ENCODE data around the gene SPHK2.
"Not testable (repeated sequence)": the region's sequence is repeated elsewhere in the genome, so short reads cannot be mapped to it uniquely, and the experiment has no call there.

The SPHK2 gene

DNA sequence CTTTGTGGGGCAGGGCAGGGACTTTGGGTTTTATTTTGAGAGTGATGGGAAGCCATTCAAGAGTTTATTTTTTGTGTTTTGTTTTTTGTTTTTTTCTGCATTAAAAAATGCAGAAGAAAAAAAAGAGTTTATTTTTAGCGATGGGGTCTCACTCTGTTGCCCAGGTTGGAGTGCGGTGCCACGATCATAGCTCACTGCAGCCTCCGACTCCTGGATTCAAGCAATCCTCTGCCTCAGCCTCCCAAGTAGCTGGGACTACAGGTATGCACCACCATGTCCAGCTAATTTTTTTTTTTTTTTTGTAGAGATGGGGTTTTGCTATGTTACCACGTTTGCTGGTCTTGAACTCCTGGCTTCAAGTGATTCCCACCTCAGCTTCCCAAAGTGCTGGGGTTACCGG, 39.2 kb downstream of the SPHK2 start:
- no peak for DNase-seq (ENCODE audit: low read depth)

DNA sequence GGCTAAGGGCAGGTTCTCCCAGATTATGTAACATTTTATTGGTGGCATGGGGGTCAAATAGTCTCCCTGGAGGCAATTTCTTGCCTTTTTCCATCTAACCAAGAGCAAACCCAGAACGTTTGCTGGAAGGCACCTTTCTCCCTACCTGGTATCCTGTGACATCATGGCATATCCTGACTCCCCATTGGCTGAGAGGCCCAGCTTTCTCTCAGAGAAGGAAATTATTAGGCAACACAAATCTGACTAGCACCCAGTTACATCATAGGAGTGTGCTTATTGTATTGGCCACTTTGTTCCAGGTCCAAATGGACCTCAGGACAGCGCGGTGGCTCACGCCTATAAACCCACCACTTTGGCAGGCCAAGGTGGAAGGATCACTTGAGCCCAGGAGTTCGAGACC, 40.5 kb downstream of the SPHK2 start:
- DNase-seq (ENCODE audit: low read depth) = no peak

DNA sequence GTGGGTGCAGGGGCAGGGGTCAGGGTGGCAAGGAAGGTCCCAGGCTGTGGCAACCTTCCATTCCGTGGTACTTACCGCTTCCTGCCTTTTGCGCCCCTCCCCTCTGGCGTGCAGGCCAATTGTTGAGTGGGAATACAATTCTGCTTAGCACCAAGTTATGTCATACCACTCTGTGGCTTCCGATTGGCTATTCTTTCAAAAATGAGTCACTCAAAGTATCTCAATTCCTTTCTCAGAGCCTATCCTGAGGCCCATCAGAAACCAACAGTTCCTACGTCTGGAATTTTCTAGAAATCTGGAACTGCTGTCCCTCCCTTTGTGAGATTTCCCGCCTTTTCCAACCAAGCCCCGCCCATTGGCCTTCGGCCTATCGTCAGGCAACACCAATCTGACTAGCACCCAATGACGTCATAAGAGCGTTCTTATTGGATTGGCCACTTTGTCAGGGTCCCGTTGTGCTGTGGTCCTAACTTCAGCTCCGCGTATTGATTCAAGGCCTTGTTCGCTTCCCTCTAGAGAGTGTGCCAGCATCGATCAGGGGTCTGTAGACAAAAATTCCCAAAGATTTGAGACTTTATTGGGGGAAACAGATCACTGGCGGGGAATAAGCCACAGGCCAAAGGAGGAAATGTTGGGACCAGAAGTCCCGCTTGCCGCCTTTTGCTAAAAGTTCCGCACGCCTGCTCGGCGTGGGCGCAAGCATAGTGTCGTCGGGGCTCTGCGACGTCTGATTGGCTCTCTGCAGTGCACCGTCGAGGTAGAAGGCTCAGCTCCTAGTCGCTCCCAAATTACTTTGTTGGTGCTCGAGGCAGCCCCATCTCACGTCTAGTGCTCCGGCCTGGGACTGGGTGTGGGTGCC, 41.8 kb downstream of the SPHK2 start:
- no peak for DNase-seq (ENCODE audit: low read depth)

DNA sequence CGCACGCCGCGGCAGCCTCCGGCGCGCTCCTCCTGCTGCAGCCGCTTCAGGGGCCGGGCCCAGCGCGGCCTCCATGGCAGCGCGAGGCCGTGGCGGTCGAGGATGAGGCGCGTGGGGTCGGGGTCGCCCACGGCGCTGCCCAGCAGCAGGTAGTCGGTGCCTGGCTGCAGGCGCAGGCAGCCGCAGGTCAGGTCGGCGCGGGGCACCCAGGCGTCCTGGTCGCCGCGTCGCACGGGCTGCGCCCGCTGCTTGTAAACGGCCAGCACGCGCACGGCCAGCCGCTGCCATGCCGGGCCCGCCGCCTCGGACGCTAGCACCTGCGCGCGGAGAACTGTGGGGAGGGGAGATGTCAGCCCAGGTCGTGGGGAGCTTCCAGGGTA, 42.4 kb downstream of the SPHK2 start:
- no peak for DNase-seq (ENCODE audit: low read depth)

DNA sequence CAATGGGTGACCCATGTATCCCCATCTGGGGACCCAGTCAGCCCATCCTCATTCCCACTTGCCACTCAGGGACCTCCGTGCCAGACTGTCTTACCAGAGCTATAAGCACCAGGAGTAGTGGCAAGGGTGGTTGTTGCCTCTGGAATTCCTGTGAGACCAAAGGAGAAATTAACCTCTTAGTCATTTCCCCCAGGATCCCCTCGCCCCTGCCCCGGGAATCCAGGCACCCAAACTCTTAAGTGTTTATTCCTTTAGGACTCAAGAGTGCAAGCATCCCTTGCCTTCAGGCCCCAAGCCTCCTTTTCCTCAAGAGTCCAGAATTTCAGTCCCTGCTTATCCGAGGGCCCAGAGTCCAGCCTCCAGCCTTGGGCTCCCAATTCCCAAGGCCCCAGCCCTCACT, 44.4 kb downstream of the SPHK2 start:
- DNase-seq (ENCODE audit: low read depth) = no peak

DNA sequence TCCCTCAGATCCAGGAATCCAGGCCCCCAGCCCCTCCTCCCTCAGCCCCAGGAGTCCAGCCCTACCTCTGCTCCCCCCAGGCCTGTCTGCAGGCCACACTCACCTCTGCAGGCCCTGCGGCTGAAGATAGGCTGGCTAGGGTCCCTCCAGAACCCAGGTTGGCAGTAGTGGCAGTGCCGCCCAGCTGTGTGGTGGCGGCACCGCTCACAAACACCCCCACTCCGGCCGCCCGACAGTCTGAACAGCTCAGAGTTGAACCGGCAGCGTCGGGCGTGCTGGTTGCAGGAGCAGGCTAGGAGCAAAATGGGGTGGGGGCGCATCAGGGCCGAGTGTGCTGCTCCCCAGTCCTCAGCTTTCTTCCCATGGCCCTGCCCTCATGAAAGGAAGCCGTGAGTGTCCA, 45.2 kb downstream of the SPHK2 start:
- DNase-seq (ENCODE audit: low read depth) = no peak

DNA sequence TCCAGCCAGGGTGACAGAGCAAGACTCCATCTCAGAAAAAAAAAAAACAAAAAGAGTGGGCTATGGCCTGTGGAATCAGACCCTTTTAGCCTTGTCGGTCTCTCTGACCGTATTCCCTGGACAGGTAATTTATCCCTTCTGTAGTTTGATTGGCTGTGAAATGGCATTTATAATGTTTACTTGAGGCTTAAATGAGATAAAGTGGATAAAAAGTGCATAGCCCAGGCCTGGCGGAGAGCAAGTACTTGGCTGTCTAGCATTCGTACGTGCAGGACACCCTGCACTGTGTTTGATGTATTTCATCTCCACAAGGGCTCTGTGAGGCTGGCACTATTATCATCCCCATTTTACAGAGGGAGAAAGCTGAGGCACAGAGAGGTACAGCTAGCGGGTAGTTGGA, 46.5 kb downstream of the SPHK2 start:
- DNase-seq (ENCODE audit: low read depth) = no peak

DNA sequence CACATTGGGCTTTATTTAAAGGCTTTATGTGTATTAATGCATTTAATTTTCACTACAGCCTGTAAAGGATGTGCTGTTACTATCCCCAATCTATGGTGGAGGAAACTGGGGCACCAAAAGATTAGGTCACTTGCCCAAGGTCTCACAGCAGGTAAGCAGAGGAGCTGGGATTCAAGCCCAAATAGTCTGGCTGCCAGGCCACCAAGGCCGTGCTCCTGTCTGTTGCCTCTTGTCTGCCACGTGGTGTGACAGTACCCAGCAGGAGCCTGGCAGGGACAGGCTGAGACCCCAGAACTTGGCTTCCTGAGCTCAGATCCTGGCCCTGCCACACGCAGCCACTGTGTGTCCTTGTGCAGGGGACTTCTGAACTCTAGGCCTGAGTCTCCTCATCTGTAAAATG, 49.0 kb downstream of the SPHK2 start:
- DNase-seq (ENCODE audit: low read depth) = no peak

DNA sequence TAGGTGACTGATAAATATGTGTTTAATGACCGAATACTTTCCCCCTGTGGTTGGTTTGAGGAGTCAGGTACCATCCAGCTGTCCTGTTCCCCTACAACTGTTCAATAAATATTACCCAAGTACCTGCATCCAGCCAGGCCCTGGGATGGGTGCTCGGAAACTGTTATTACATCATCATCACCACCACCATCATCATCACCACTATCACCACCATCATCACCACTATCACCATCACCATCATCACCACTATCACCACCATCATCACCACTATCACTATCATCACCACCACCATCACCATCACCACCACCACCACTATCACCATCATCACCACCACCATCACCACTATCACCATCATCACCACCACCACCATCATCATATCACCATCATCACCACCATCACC, 49.5 kb downstream of the SPHK2 start:
- no peak for DNase-seq (ENCODE audit: low read depth)

DNA sequence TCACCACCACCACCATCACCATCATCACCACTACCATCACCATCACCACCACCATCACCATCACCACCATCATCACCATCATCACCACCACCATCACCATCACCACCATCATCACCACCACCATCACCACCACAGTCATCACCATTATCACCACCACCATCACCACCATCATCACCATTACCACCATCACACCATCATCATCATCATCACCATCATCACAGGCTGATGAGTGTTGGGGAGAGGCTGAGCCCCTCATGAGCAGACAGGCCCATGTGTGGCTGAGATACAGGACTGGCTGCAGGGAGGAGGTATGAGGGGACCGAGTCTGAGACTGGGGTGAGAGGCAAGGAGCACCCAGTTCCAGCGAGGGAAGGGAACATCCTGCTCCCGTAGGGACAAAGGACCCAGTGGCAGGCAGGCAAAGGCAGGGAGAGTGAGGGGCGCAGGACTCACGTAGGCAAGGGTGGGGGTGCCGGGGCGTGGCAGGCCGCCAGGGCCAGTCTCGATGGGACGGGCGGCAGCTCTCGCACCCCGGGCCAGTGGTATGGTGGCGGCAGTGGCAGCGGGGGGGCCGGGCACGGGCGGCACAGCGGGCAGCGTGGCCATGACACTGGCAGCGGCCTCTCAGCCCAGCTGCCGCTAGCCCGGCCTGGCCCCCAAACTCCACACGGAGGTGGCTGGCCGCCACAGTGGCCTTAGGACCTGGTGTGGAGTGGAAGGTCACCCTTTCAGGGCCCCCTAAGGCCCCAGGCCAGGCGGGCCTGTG, 50.8 kb downstream of the SPHK2 start:
- DNase-seq (ENCODE audit: low read depth) = no peak

DNA sequence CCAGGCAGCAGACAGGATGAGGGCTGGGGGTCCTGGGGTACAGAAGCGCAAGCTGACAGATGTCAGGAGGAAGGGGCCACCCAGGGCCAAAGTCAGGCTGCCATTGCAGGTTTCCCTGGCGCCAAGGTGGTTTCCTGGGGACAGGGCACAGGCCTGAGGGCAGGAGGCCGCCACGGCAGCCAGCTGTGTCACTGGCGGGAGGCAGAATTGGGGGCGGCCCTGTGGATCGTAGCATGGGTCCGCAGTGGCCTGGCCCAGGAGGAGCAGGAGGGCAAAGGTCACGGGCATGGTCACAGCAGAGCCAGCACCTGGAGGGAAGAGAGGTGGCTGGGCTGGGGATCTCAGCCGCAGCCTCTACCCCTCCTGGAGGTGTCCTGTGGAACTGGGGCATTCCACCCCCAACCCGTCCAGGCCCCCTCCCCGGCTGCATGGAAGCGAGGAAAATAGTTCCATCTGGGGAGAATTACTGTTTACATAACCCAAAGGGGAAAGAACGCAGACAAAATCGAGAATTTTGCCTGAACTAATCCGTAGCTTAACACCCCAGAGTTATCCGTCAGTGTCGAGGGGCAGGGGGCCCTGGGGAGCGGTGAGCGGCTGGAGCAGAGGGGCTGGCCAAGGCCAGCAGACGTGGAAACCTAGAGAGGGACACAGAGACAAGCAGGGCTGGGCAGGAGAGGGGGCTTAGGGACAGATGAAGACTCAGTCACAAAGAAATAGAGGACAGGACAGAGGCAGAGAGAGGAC, 51.6 kb downstream of the SPHK2 start:
- DNase-seq (ENCODE audit: low read depth) = no peak

DNA sequence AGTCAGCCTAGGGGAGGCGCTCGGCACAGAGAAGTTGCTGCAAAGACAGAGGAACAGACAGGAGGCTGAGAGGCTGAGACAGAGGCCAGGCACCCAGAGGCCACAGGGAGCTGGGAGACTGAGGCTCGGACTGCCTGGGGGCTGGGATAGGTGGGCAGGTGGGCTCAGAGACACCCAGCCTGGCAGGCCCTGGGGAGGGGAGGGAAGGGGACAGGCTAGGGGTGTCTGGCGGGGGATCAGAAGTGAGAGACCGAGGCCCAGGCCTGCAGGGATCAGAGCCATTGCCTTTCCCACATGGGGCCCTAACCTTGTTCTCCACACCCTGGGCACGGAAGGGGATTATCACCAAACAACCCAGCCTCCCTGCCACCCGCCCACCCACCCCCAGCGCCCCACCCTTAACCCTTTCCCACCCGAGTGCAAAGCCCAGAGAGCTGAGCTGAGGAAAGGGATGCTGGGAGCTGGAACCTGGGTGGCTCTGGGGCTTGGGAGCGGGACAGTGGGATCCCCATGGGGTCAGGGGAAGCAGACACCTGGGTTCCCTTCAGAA, 52.2 kb downstream of the SPHK2 start:
- no peak for DNase-seq (ENCODE audit: low read depth)

DNA sequence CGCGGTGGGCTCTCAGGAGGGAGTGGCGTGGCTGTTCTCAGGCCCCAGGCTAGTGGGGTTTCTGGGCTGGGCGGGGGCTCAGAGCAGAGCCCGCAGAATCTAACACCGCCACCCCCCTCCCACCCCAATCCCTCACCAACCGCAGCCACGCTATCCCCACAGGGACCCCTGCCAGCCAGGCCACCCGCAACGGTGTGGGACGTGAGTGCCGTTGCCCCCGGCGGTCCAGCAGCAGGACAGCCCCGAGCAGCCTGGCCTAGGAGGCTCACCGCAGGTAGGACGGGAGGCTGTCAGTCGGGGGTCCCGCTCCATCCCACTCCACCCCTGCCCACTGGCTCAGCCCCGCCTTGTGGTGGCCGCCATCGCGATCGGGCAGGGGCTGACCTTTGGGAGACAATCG, 53.7 kb downstream of the SPHK2 start, which contains the start of gene NTN5:
Gene NTN5 (minus strand): TSS at position 24 of the 400 bp plus-strand sequence. CDS start 2,031 bp downstream, outside the sequence.
- no peak for DNase-seq (ENCODE audit: low read depth)

DNA sequence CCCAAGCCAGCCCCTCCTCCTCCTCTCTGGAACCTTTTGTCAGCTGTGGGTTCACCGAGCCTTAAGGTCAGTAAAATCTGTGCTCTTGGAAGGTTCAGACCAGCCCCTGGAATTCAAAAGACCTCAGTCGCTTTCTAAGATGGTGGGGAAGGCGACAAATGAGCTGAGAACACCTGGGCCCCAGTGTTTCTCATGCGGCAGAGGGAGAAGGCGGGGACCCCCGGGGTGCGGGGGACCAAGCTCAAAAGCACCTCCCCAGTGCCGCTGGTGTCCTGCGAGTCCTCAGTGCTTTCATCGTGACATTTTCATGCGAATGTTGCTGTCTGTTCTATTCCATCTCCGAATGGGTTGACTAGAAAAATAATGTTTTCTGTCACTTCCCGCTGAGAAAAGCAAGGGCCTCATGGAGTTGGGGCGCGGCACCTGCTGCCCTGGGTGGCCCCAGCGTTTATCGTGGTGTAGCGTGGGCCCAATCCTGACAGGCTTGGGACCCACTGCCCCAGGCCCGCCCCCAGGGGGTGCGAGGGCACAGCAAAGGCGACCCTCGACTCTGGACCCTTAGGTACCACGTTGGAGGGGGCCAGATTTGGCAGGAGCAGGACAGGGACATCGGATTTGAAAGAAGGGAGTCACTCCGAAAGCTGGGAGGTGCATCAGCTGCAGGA, 54.3 kb downstream of the SPHK2 start:
- no peak for DNase-seq (ENCODE audit: low read depth)

DNA sequence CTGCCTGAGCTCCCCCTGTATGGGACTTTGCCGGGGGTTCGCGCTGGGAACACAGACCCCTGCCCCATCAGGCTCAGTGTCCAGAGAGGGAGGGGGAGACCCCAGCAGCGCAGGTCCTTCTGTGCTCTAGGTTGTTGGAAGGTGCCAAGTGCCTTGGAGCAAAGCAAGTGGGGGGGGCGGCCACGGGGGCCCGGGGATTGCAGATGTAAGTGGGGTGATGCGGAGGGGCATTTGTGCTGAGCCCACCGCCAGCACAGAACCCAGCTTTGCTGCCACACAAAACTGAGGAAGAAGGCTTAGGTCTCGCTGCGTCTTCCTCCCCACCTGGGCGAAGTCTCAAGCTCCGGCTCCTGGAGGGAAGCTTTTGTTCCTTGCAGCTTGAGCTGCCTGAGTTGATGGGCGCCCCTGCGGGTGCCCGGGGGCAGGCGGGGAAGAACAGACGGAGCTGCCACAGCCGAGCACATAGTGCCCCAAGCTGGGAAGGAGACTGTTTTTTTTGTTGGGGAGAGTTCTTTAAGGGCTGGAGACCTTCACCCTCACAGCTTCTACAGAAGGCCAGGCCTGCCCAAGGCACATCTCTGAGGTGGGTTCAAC, 55.0 kb downstream of the SPHK2 start:
- DNase-seq (ENCODE audit: low read depth) = no peak

DNA sequence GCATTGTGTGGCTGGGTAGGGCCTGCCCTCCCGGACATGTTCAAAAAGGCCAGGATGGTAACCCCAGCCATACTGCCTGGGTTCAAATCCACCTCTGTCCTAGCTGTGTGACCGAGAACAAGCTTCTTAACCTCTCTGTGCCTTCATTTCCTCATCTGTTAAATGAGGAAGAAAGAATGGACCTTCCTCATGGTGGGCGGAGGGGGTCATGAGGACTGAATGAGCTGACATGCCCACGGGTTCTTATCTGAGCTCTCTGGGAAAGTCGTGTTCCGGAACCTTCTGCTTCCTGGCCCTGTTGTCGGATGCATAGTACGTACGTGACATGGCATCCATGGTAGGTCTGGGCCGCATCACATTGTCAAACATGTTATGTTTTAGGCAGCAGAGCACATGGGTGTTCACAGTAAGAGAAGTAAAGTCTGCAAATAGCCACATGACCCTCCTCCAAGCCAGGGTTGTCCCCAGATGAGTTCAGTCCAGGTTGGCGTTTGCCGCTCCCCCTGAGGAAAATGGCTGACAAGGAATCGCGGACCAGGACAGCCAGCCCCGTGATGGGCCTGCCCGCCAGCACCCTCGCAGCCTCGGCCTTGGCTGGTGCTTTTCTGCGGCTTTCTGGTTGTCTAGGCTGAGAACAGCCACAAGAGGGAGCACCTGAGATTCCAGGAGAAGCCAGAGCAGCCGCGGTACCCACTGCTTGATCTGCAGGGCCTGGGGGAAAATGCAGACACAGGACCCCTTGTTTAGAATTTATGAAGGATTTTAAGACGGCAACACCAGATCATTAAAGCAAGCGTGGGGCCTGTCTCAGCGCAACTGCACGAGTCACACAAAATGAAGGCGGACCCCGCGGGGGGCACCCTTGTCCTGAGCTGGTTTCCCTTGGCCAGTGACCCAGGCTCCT, 55.9 kb downstream of the SPHK2 start:
- peak; percentile 50 for DNase-seq (ENCODE audit: low read depth)

DNA sequence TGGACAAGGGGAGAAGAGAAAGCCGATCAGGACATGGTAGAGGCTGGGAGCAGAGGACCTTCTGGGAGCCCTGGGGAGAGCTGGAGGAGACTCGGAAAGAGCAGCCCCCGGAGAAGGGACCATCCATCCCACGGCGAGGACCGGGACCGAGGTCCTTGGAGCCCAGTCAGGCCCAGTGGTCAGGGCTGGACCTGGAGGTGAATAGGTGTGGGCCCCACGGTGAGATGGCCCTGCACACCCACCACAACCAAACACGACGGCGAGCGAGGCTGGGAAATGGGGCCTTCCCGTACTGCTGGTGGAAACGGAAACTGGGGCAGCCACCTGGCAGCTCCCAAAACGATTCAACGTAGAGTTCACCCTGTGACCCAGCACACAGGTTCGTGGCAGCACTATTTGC, 57.2 kb downstream of the SPHK2 start:
- DNase-seq (ENCODE audit: low read depth) = no peak

DNA sequence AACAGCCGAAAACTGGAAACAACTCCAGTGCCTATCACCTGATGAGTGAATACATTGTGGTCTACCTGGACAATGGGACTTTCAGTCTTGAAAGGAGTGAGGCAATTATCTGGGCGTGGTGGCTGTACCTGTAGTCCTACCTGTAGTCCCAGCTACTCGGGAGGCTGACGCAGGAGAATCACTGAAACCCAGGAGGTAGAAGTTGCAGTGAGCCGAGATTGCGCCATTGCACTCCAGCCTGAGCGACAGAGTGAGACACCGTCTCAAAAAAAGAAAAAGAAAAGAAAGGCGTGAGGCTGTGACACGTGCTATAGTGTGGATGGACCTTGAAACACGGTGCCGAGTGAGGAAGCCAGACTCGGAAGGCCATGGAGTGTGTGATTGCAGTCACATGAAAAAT, 57.6 kb downstream of the SPHK2 start:
- no peak for DNase-seq (ENCODE audit: low read depth)

DNA sequence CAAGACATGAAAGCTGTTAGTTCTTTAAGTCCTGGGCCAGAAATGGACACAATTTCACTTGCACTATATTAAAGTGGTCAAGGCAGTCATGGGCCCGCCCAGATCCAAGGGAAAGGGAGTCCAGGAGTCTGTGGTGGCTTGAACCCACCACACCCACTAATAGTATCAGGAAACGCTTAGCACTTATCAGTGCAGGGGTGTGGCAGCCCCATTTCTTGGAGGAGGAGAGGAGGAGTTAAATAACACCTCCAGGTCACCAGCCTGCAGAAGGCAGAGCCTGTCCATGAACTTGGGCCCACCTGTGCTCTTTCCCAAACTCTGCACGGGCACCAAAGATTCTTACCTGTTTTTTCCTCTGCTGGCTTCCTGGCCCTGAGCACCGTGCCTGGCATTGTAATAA, 58.9 kb downstream of the SPHK2 start:
- DNase-seq (ENCODE audit: low read depth) = no peak

DNA sequence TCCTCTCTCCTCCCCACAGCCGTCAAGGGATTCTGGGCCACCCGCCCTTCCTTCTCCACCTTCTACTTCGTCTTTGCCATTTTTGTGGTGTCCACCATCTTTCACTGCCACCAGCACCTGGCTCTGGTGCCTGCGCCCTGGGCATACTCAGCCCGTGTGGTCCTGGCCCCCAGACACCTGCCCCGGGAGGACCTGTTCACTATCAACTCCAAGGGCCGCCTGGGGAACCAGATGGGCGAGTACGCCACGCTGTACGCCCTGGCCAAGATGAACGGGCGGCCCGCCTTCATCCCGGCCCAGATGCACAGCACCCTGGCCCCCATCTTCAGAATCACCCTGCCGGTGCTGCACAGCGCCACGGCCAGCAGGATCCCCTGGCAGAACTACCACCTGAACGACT, 60.7 kb downstream of the SPHK2 start:
- DNase-seq (ENCODE audit: low read depth) = not testable (repeated sequence)

Data from HS-27A (cell line).